Urothelium cell line (cell line): ENCODE results near the gene WASF3.
"Not testable (repeated sequence)": the region's sequence is repeated elsewhere in the genome, so short reads cannot be mapped to it uniquely, and the experiment has no call there.

Source experiments
- DNase-seq: peaks from one replicate; pipeline ENCODE4 v3.0.0; 2011; ENCODE audit warnings: low spot score, mixed read lengths
- FAIRE-seq: peaks from 2 replicates; lab custom pipeline; 2011; peaks lifted over from hg19 to GRCh38; lab: Jason Lieb, UNC

Gene WASF3

GRCh38 chr13:26624572-26624971 is 67.1 kb downstream of the WASF3 start:
- DNase-seq (no peak), FAIRE-seq (no peak)

GRCh38 chr13:26626271-26626670 is 68.8 kb downstream of the WASF3 start:
- DNase-seq = no peak
- no peak for FAIRE-seq

GRCh38 chr13:26628706-26629105 is 71.2 kb downstream of the WASF3 start:
- DNase-seq (no peak), FAIRE-seq (no peak)

- FAIRE-seq (no peak), DNase-seq (no peak)
Measured at GRCh38 chr13:26629260-26629825, 71.9 kb downstream of the WASF3 start.

GRCh38 chr13:26635634-26636033 is 78.2 kb downstream of the WASF3 start:
- DNase-seq, FAIRE-seq: not testable (repeated sequence)

- FAIRE-seq, DNase-seq: not testable (repeated sequence)
Measured at GRCh38 chr13:26636073-26636472, 78.6 kb downstream of the WASF3 start.

- no peak for FAIRE-seq
Measured at GRCh38 chr13:26646603-26647002, 89.1 kb downstream of the WASF3 start.

GRCh38 chr13:26651234-26651633 is 93.8 kb downstream of the WASF3 start:
- DNase-seq (no peak), FAIRE-seq (no peak)

More at GRCh38 chr13:26646603-26647002, 89.1 kb downstream of the WASF3 start:
- no peak for DNase-seq

- FAIRE-seq (no peak), DNase-seq (no peak)
Measured at GRCh38 chr13:26653310-26653709, 95.8 kb downstream of the WASF3 start.

GRCh38 chr13:26653842-26654241 is 96.4 kb downstream of the WASF3 start:
- no peak for FAIRE-seq
- no peak for DNase-seq

GRCh38 chr13:26656919-26657318 is 99.4 kb downstream of the WASF3 start:
- FAIRE-seq = no peak
- DNase-seq = no peak

GRCh38 chr13:26658448-26659385 is 101.2 kb downstream of the WASF3 start:
- FAIRE-seq (no peak), DNase-seq (no peak)

- FAIRE-seq = no peak
- DNase-seq = no peak
Measured at GRCh38 chr13:26660185-26660584, 102.7 kb downstream of the WASF3 start.

- DNase-seq = no peak
- no peak for FAIRE-seq
Measured at GRCh38 chr13:26660766-26661165, 103.3 kb downstream of the WASF3 start.

- no peak for DNase-seq
- no peak for FAIRE-seq
Measured at GRCh38 chr13:26663791-26664190, 106.3 kb downstream of the WASF3 start.

- FAIRE-seq = no peak
- DNase-seq = no peak
Measured at GRCh38 chr13:26664286-26664685, 106.8 kb downstream of the WASF3 start.

GRCh38 chr13:26664876-26665275 is 107.4 kb downstream of the WASF3 start:
- DNase-seq (no peak), FAIRE-seq (no peak)

GRCh38 chr13:26668357-26669146 is 111.1 kb downstream of the WASF3 start:
- FAIRE-seq = no peak
- no peak for DNase-seq

- no peak for FAIRE-seq
- no peak for DNase-seq
Measured at GRCh38 chr13:26673890-26674289, 116.4 kb downstream of the WASF3 start.

GRCh38 chr13:26677156-26677555 is 119.7 kb downstream of the WASF3 start:
- no peak for DNase-seq
- no peak for FAIRE-seq

- FAIRE-seq (no peak), DNase-seq (no peak)
Measured at GRCh38 chr13:26678330-26678729, 120.8 kb downstream of the WASF3 start.
